GM19193 (cell line): ENCODE results near the gene PAEP.

Experiments
- POLR2A ChIP-seq: IDR thresholded peaks from 4 replicates; pipeline ENCODE4 v1.6.1; 2011; ENCODE audit not compliant: insufficient read depth, insufficient read length; ENCODE audit errors: extremely low read depth

PAEP gene

DNA sequence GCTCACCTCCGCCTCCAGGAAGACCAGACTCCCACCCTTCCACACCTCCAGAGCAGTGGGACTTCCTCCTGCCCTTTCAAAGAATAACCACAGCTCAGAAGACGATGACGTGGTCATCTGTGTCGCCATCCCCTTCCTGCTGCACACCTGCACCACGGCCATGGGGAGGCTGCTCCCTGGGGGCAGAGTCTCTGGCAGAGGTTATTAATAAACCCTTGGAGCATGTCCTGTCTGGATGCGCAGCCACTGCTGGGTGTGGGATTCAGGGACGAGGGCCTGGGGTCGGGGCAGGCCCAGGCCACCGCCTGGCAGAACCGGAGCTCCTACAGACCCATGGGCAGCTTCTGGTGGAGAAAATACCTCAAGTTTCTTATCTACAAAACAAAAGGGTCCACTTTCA lies 5.0 kb downstream of the PAEP start:
- no peak for TF ChIP-seq POLR2A

GRCh38 chr9:135567311-135567710 lies 5.8 kb downstream of the PAEP start:
- no peak for TF ChIP-seq POLR2A

GRCh38 chr9:135568026-135568425 lies 6.5 kb downstream of the PAEP start:
- no peak for TF ChIP-seq POLR2A

GRCh38 chr9:135570456-135570855 lies 8.9 kb downstream of the PAEP start:
- no peak for TF ChIP-seq POLR2A

- TF ChIP-seq POLR2A: no peak
Observed at GRCh38 chr9:135572233-135572632, 10.7 kb downstream of the PAEP start.

GRCh38 chr9:135573124-135573523 lies 11.6 kb downstream of the PAEP start:
- TF ChIP-seq POLR2A: no peak

DNA sequence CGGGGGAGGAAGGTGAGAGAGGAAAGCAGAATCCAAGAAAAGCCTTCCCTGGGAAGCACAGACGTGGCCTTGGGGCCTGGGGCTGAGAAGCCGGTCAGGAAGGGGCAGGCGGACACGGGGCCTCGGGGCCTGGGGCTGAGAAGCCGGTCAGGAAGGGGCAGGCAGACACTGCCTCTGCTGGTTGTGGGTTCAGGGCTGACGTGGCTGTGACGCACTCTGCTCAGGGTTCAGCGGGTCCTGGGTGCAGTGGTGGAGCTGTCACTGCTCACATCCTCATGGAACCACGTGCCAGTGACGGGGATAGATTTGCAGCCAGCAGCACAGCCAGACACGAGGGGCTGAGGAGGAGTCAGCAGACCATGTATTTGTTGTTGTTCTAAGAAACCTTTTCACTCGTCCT lies 12.8 kb downstream of the PAEP start:
- no peak for TF ChIP-seq POLR2A

DNA sequence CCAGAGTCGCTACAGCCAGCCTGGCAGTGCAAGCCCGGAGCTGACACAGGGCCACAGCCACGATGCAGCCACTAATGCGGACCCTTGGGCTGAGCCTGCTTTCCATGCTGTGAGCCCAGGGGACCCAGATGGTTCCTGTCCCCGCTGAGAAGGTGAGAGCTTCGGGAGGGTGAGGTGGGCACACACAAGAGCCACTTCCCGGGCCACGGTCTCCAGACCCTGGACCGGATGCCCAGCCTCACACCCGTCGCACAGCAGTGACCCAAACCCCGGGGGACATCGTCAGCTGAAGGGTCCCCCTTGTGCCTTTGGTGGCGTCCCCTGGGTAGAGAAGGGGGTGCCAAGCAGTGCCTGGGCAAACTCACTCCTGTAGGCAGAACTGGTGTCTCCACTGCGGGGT lies 13.4 kb downstream of the PAEP start:
- TF ChIP-seq POLR2A: no peak

GRCh38 chr9:135575995-135576631 lies 14.6 kb downstream of the PAEP start:
- no peak for TF ChIP-seq POLR2A

GRCh38 chr9:135577256-135577655 lies 15.7 kb downstream of the PAEP start:
- no peak for TF ChIP-seq POLR2A

DNA sequence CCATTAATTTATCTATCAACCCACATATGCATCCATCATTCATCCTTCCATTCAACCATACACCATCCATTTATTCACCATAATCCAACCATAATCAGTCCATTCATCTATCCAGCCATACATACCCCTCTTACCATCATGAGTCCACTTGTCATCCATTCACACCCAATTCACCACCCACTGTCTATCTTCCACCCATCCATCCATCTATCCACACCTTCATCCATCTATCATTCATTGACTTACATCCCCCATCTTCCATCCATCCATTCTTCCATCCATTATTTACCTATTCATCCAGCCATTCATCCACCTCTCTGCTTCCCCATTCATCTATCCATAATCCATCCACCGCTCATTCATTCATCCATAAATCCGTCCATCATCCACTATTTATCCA lies 17.8 kb downstream of the PAEP start:
- TF ChIP-seq POLR2A: no peak

DNA sequence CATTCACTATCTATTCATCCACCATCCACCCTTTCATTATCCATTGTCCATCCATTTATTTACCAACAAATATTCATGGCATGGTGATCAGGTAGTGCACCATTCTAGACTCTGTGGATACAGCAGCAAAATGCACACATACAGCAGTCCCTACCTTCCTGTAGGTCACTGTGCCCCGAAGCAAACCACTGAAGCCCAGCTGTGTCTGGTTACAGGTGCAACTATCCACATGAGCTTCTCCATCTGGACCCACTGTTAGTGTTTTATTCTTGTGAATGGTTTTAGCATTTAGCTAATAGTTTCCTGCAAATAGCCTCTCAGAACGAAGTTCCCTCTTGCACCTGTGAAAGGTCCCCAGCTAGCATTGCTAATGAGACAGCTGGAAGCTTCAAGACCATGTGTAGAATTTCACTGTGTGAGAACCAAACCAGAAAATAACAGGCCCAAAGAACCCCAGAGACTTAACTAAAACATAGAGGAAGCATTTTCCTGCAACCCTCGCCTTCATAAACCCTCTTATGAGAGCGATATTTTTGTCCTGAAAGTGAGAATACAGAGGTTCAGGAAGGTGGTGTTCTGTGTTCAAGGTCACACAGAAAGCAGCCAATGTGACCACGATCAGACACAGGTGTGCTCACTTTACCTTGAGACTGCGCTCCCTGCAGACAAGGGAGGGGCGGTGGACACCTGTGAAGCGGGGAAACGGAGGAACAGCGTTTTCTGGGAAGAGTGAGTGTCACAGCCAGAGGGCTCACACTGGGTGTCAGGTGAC lies 18.5 kb downstream of the PAEP start:
- TF ChIP-seq POLR2A: no peak

DNA sequence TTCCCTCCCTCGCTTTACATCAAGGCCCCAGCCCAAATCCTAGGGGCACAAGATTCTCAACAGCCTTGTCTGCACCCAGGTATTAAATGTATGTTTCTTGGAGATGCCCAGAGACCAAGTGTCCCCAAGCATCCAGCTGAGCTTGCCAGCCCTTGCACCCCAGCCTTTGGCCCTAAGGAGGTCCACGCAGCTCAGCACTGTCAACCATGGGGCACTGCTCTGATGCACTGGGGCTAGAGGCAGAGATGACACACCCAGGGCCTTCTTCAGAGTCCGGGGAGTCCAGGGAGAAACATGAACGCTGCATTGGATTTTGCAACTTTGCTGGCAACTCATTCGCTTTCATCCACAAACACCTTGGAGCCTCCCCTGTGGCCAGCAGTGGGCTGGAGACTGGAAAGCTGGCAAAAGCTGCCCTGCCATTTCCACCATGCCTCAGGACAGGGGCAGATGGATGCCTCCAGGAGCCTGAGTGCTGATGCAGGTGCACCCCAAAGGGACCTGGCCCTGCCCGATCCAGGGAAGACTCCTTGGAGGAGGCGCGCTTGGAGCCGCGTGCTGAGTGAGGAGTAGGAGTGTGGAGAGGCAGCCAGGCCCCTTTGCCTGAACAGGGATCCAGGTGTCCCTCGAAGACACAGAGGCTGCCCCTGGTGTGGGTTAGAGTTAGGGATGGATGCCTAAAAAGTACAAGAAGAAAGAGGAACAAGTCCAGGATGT lies 19.3 kb downstream of the PAEP start:
- TF ChIP-seq POLR2A: no peak

- no peak for TF ChIP-seq POLR2A
Observed at GRCh38 chr9:135581636-135582426, 20.3 kb downstream of the PAEP start.

- no peak for TF ChIP-seq POLR2A
Observed at GRCh38 chr9:135582541-135582940, 21.0 kb downstream of the PAEP start.

DNA sequence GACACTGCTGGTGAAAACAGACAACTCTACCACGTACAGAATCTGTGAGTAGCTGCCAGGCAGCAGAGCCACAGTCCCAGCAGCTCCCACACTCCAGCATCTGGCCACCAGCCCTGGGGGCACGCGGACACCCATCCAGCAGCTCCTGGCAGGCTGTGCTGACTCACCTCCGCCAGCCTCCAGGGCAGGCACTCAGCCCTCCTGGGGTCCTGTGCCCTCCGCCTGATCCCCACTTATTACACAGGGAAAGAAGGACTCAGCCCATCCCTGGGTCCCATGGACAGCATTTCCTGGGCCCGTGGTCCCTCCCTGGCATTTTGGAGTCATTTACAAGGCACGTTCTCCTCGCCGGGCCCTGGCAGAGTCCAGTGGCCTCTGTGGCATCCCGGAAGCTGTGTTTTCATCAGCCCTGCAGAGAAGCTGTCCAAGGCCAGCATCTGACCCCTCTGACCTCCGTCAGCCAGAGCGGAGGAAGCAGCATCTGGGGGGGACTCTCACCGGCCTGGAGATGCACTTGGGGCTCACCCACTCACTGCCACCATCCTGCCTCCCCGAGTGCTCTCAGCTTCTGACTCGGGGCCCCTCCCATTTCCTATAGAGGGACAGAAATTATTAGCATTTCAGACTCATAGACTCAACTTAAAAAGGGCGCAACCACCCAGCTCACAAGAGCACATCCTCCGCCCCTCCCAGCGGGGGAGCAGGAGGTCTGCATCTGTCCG lies 21.6 kb downstream of the PAEP start:
- TF ChIP-seq POLR2A: no peak

DNA sequence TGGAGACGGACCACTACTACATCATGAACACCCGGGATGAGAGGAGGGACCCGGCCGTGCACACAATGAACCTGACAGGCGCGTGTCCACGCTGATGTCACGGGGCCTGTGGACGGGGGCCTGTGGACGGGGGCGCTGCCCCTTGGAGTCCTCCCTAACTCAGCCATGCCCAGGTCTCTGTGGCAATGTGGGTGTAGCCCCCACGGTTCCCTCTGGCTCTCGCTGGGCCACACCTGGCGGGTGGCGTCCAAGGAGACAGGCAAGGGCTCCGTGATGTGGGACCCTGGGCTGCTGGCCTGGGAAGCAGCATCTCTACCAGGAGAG lies 22.1 kb downstream of the PAEP start:
- no peak for TF ChIP-seq POLR2A
